ENCODE results near the gene SPDYE2. TPM values are rescaled to one million over a fixed set of nuclear protein-coding genes. Genes with fewer than 3 reads are reported as not detected.
A peak's percentile ranks its signal among the peaks of the same experiment; 100 is the strongest.
"Not testable (repeated sequence)": the region's sequence is repeated elsewhere in the genome, so short reads cannot be mapped to it uniquely, and the experiment has no call there.

The SPDYE2 gene, protein sequence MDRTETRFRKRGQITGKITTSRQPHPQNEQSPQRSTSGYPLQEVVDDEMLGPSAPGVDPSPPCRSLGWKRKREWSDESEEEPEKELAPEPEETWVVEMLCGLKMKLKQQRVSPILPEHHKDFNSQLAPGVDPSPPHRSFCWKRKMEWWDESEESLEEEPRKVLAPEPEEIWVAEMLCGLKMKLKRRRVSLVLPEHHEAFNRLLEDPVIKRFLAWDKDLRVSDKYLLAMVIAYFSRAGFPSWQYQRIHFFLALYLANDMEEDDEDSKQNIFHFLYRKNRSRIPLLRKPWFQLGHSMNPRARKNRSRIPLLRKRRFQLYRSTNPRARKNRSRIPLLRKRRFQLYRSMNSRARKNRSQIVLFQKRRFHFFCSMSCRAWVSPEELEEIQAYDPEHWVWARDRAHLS
- not detected in 2 replicates for total RNA-seq (2014; rRNA removed; shearing (Covaris generic))
- polyA plus RNA-seq (2015; cell fraction: cytosol; rRNA removed) = not detected in 2 replicates
- polyA plus RNA-seq (2015; cell fraction: nucleus; rRNA removed) = 0.19 TPM in 1 of 2 replicates, not detected in the other

DNA sequence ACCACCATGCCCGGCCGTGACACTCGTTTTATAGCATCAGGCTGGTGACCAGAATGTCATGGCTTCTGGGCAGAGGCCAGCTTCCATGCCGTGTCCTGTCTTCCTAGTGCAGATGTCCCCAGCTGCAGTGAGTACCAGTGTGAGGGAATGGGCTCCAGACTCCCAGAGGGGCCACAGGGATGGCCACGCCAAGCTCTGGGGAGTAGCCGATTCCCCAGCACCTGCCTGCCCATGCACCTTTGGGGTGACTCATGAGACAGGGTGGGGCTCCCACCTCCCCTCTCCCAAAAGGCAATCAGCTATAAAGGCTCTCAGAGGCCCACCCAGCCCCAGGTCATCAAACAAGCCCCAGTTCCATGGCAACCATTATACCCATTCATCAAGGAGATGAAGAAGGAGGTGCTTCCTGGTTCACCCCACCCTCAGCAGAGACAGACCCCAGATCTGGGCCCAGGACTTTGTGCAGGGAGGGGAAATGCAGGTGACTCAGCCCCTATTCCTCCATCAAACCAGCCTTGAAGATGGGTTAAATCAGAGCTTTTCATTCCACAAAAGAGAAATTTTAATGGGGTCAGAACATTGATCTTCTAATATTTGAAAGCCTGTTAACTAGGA, at the start of gene SPDYE2:
SPDYE2 (plus strand) TSS at position 419 of the 615 bp plus-strand sequence. CDS start 2,030 bp downstream, outside the sequence.
- in situ Hi-C loops (cut with HindIII; ENCODE audit: low pct_unique_long_range_greater_than_20kb, low sequenced_read_pairs); DNase-seq (ENCODE audit: low read depth, low spot score): not testable (repeated sequence)

DNA sequence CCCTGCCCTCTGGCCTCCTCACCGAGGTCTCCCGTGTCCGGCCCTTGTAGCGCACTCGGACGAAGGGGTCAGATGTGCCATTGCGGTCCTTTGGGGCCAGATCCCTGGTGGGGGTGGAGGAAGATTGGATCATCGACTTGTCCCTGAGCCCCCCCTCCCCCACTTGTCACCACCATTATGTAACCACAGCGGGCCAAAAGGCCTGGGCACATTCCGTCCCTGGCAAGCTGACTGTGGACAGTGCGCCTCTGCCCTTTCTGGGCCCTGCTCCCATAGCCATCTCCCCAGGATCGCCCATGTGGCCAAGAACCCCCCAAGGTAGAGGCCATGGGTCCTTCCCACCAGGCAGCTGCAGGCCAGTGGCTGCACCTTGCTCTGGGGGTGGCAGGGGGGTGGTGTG, 47.9 kb upstream of the SPDYE2 start:
- DNase-seq (ENCODE audit: low read depth, low spot score); in situ Hi-C loops (cut with HindIII; ENCODE audit: low pct_unique_long_range_greater_than_20kb, low sequenced_read_pairs): not testable (repeated sequence)

DNA sequence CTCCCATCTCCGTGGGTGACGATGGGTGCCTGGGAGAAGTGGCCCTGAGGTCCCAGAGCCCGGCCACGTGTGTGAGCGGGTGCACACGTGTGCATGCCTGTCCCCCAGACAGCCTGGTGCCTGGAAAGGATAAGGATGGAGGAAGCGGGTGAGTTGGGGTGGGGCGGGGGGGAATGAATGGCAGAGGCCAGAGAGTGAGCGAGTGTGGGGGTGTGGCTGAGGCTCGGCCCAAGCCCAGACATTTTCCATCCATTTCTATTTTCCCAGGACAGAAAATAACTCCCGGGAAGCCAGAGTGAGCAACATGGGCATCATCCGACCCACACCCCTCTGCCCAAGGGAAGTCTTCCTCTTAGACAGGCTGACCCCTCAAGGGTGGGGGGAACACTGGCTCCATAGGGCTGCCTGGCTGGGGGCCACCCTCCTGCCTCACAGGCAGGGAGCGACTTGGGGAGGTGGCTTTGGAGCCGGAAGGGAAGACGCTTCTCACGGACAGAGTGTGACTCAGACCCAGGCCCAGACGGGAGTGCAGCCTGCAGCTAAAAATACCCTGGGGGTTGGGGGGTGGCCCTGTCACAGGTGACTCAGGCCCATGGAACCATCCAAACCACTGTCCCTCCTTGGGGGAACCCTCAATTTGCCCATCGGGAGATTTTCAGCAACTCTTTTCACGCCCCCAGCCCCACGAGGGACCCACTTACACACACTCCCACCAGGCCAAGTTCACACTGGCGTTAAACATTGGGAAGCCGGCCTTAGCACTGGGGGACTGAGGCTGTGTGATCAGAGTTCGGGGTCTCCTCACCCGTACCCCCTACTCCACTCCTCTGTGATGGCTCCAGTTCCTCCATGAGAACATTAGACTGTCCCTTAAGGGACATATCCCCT, 45.5 kb upstream of the SPDYE2 start:
- DNase-seq (ENCODE audit: low read depth, low spot score); in situ Hi-C loops (cut with HindIII; ENCODE audit: low pct_unique_long_range_greater_than_20kb, low sequenced_read_pairs): not testable (repeated sequence)

DNA sequence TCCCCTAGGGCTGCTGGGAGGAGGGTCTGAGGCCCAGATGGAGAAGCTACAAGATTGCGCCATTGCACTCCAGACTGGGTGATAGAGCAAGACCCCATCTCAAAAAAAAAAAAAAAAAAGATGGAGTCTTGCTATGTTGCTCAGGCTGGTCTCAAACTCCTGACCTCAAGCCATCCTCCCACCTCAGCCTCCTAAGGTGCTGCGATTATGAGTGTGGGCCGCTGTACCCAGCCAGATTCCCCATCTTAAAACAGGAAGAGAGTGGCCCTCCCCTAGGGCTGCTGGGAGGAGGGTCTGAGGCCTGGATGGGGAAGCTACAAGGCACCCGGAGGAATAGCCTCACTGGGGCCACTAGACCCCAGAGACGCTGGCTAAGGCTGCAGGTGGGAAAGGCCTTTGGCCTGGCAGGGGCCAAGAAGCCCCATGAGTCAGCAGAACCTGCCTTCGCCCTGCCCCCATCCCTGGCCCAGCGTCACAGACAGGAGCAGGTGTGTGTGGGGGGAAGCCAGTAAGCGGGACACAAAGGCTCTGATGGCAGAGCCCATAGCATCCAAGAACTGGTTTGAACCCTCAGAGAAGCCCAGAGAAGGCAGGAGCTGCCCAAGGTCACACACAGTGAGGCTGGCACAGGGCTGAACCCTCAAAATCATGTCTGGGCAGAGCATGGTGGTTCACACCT, 43.5 kb upstream of the SPDYE2 start:
- DNase-seq (ENCODE audit: low read depth, low spot score); in situ Hi-C loops (cut with HindIII; ENCODE audit: low pct_unique_long_range_greater_than_20kb, low sequenced_read_pairs): not testable (repeated sequence)

DNA sequence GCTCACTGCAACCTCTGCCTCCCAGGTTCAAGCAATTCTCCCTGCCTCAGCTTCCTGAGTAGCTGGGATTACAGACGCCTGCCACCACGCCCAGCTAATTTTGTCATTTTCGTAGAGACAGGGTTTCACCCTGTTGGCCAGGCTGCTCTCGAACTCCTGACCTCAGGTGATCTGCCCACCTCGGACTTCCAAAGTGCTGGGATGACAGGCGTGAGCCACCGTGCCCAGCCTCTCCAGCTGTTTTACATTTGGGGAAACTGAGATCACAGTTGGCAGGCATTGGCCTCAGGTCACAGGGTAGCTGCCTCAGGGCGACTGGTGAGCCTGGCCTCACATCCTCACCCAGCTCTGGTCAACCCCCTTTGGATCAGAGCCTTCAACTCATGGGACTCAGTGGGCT, 40.5 kb upstream of the SPDYE2 start:
- in situ Hi-C loops (cut with HindIII; ENCODE audit: low pct_unique_long_range_greater_than_20kb, low sequenced_read_pairs); DNase-seq (ENCODE audit: low read depth, low spot score): not testable (repeated sequence)

DNA sequence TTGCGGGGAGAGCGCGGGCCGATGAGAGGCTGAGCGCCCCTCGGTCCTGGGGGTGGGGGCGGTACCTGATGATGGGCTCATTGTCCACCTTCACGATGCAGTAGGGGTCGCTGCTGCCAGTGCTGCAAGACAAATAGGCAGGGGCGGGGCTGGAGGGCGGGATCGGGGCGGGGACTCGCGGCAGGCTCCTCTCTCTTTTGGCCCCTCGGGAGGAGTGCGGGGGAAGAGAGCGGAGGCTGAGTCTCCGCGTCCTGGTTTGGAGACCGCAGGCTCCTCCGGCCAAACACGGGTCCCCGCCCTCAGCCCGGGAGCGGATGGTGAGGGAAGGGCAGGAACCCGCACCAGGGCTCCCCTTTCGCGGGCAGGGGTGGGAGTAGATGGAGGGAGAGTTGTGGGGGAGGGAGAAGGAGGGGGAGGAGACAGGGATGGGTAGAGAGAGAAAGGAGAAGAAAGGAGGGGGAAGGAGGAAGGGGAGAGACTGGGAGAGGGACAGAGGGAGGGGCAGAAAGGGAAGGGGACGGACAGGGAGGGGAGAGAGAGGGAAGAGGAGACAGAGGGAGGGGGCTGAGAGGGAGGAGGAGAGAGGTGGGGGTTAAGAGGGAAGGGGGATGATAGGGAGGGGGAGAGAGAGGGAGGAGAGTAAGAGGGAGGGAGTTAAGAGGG, 39.0 kb upstream of the SPDYE2 start:
- in situ Hi-C loops (cut with HindIII; ENCODE audit: low pct_unique_long_range_greater_than_20kb, low sequenced_read_pairs); DNase-seq (ENCODE audit: low read depth, low spot score): not testable (repeated sequence)

DNA sequence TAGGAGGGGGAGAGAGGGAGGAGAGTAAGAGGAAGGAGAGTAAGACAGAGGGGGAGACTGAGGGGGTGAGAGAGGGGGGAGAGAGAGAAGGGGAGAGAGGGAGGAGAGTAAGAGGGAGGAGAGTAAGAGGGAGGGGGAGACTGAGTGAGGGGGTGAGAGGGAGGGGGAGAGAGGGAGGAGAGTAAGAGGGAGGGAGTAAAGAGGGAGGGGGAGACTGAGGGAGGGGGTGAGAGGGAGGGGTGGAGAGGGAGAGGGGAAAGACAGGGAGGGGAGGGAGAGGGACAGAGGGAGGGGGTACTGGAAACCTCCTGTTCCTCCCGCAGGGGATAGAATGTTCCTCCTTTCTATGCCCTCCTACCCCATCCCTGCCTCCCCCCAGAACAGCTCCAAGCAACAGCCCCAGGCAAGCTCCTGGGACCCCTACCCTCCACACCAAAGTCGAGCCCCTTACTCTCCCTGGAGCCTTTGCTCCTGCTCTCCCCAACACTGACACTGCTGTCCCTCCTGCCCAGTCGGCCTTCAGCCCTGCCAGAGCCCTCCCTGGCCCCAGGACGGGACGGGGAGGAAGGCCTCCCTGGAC, 38.3 kb upstream of the SPDYE2 start:
- peak; percentile 22 for DNase-seq (ENCODE audit: low read depth, low spot score)
- in situ Hi-C loops (cut with HindIII; ENCODE audit: low pct_unique_long_range_greater_than_20kb, low sequenced_read_pairs) = not testable (repeated sequence)

DNA sequence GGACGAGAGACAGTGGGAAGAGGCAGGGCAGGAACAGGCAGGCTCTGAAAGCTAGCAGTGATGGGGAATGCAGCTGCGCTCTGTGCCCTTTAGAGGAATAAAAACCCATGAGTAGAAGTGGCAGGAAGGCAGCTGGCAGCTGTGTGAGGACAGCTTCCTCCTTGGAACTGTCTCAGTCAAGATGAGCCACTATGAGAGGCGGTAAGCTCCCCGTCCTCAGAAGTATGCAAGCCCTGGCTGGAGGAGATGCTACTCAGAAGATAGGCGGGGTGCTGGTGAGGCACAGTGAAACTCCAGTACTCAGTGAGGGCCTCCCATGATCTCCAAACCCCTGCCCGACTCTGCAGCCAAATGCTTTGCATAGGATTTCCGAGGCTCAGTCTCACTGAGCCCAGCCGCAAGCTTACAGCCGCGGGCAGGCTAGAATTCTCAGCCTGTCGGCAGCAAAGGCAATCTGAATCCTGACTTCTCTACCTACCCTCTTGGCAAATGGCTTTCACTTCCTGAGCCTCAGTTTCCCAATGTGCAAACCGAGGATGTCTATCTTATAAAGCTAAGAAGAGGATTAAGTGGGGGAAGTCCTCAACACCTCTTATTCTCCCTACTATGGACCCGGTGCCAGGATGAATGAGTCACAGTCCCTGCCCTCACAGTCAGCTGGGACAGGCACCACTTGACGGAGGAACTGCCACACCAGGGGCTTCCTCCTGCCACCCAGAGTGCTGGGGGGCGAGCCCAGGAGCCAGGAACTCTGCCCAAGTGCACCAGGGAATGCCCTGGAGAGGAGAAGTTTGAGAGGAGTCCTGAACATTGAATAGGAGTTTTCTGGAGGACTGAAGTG, 35.9 kb upstream of the SPDYE2 start:
- not testable (repeated sequence) for DNase-seq (ENCODE audit: low read depth, low spot score)

DNA sequence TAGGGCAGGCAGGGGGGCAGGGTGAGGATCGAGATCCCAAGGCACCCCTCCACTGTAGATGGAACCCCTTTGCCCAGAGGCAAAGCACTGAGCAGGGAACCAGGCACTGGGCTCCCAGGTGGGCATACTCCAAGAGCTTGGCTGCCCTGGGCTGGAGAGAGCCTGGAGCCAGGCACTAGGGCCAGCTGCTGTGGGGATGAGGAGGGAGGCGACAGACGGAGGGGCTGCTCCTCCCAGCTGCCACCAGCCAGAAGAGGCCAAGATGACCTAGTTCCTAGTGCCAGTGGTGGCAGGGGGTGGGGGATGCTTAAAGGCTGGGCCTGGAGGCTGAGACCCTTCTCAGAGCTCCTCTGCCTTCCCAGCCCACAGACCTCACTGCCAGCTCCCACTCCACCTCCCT, 35.1 kb upstream of the SPDYE2 start:
- DNase-seq (ENCODE audit: low read depth, low spot score); in situ Hi-C loops (cut with HindIII; ENCODE audit: low pct_unique_long_range_greater_than_20kb, low sequenced_read_pairs): not testable (repeated sequence)

More for the DNA sequence above, 35.9 kb upstream of the SPDYE2 start:
- in situ Hi-C loops (cut with HindIII; ENCODE audit: low pct_unique_long_range_greater_than_20kb, low sequenced_read_pairs) = not testable (repeated sequence)

DNA sequence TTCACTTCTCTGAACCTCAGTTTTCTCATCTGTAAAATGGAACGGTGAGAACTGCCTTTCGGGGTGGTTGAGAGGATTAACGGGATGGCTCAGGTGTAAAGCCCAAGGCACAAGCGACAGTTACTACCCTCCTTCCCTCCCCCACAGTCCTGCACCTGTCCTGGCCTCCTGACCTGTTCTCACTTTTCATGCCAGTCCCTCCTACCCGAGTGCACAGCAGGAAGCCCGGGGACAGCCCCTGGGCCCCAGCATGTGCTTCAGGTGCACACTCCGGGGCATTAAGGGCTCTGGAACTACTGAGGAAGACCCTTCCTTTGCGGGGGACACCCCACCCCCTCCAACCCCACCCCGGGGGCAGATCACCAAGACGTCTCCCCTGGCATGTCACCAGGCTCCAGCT, 34.1 kb upstream of the SPDYE2 start:
- DNase-seq (ENCODE audit: low read depth, low spot score); in situ Hi-C loops (cut with HindIII; ENCODE audit: low pct_unique_long_range_greater_than_20kb, low sequenced_read_pairs): not testable (repeated sequence)

DNA sequence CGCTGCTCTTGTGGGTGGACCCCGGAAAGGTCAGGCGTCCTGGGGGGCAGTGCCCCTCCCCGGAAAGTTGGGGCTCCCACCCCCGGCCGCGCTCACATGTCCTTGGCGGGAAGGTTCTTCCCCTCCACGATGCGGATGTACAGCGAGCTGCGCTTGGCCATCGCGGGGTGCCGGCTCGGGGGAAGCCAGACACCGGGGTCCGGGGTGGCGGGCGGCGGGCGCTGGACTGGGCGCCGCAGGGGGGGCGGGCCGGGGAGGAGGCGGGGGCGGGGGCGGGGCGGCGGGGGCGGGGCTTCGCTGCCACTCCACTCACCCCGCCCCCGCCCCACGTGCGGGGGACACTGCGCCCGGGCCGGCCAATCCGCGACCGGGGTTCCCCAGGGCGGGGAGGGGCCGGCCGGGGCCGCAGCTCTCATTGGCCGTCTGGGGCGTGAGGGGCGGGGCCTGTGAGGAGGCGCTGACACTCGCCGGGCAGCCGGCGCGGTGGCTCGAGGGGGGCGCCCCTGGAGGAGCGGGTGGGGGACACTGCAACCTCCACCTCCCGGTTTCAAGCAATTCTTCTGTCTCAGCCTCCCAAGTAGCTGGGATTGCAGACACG, 33.4 kb upstream of the SPDYE2 start, which contains the start of gene RASA4B:
RASA4B (minus strand) TSS at position 228 of the 598 bp plus-strand sequence; CDS start at position 161, 67 bp downstream.
- peak; percentile 0 for DNase-seq (ENCODE audit: low read depth, low spot score)
- in situ Hi-C loops (cut with HindIII; ENCODE audit: low pct_unique_long_range_greater_than_20kb, low sequenced_read_pairs) = not testable (repeated sequence)

DNA sequence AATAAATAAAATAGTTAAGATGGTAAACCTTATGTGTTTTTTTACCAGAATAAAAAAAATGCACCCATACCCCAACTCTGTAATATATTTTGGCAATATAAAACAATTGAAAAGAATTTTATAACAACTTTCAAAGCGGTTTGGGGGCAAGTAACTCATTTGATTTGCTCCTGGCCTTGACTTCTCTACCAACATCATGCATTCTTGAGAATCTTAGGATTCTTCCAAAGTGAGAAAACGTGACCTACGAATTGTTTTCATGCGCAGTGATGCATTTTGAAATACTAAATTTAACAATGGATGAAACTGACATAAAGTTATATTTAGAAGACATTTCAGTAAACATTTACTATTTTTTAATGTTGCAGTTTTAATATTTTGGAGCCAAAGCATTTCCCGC, 30.2 kb upstream of the SPDYE2 start:
- in situ Hi-C loops (cut with HindIII; ENCODE audit: low pct_unique_long_range_greater_than_20kb, low sequenced_read_pairs); DNase-seq (ENCODE audit: low read depth, low spot score): not testable (repeated sequence)

DNA sequence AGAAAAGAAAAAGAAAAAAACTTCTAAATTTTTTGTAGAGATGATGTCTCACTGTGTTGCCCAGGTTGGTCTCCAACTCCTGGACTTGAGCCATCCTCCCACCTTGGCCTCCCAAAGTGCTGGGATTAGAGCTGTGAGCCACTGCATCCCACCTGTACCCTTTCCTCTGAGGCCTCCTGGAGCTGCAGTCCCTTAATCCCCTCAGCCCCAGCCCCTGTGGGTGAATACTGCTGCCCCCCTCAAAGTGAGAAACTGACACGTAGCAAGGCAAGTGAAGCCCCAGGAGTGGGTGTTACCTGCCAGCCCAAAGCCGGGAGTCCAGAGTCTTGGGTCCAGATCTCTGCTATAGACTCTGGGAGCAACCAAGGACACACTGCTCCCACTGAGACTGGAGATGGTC, 26.2 kb upstream of the SPDYE2 start:
- in situ Hi-C loops (cut with HindIII; ENCODE audit: low pct_unique_long_range_greater_than_20kb, low sequenced_read_pairs); DNase-seq (ENCODE audit: low read depth, low spot score): not testable (repeated sequence)

DNA sequence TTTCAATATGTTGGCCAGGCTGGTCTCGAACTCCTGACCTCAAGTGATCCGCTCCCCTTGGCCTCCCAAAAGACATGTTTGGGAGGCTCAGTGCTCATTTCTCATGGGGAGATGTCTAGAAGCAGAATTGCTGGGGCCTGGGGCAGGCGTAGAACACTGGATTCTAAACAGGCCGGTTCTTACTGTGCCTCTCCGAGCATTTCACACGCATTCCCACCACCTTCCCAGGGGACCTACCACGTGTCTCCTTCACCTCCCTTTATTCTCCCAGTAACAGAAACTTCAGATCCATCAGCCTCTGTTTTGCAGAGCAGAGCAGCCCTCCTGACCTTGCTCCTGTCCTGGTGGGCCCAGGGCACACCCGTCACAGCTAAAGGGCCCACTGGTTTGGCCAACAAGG, 23.8 kb upstream of the SPDYE2 start:
- DNase-seq (ENCODE audit: low read depth, low spot score); in situ Hi-C loops (cut with HindIII; ENCODE audit: low pct_unique_long_range_greater_than_20kb, low sequenced_read_pairs): not testable (repeated sequence)

All from SK-MEL-5 (cell line).